GM12874 (cell line): ENCODE measurements around the gene LPXN.

ENCODE experiments used
- TF ChIP-seq, protein P1 (sequence below): IDR thresholded peaks from 2 replicates; pipeline ENCODE4 v1.5.1; 2011; ENCODE audit warnings: low read depth, mild to moderate bottlenecking, control low read depth, low read length, moderate library complexity; ENCODE audit not compliant: insufficient read depth

The LPXN gene

DNA sequence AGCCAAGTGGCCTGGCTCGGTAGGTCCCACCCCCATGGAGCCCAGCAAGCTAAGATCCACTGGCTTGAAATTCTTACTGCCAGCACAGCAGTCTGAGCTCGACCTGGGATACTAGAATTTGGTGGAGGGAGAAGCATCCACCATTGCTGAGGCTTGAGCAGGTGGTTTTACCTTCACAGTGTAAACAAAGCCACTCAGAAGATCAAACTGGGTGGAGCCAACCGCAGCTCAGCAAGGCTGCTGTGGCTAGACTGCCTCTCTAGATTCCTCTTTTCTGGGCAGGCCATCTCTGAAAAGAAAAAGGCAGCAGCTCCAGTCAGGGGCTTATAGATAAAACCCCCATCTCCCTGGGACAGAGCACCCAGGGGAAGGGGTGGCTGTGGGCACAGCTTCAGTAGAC, 45.4 kb downstream of the LPXN start:
- TF ChIP-seq, protein P1, sequence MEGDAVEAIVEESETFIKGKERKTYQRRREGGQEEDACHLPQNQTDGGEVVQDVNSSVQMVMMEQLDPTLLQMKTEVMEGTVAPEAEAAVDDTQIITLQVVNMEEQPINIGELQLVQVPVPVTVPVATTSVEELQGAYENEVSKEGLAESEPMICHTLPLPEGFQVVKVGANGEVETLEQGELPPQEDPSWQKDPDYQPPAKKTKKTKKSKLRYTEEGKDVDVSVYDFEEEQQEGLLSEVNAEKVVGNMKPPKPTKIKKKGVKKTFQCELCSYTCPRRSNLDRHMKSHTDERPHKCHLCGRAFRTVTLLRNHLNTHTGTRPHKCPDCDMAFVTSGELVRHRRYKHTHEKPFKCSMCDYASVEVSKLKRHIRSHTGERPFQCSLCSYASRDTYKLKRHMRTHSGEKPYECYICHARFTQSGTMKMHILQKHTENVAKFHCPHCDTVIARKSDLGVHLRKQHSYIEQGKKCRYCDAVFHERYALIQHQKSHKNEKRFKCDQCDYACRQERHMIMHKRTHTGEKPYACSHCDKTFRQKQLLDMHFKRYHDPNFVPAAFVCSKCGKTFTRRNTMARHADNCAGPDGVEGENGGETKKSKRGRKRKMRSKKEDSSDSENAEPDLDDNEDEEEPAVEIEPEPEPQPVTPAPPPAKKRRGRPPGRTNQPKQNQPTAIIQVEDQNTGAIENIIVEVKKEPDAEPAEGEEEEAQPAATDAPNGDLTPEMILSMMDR: no peak

- TF ChIP-seq, protein P1: no peak
These were observed 48.2 kb downstream of the LPXN start for GRCh38 chr11:58527429-58527828.

DNA sequence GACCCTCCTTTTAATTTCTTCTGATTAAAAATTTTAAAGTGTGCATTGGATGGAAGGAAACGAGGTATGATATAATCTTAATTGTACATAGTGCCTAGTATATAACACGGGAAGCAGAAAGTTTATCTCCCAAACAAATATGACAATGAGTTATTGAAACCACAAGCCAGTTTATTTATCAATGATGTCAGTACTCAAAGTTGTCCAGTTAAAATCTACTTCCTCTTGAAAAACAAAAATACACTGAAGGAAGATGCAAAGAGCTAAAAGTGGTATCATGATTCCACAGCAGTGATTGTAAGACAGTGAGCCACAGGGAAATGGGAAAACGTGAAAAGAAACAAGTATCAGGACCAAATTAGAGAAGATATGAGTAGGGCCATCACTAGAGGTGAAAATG, 48.9 kb downstream of the LPXN start:
- TF ChIP-seq, protein P1: no peak

- TF ChIP-seq, protein P1: no peak
These were observed 50.5 kb downstream of the LPXN start for GRCh38 chr11:58525037-58525614.

DNA sequence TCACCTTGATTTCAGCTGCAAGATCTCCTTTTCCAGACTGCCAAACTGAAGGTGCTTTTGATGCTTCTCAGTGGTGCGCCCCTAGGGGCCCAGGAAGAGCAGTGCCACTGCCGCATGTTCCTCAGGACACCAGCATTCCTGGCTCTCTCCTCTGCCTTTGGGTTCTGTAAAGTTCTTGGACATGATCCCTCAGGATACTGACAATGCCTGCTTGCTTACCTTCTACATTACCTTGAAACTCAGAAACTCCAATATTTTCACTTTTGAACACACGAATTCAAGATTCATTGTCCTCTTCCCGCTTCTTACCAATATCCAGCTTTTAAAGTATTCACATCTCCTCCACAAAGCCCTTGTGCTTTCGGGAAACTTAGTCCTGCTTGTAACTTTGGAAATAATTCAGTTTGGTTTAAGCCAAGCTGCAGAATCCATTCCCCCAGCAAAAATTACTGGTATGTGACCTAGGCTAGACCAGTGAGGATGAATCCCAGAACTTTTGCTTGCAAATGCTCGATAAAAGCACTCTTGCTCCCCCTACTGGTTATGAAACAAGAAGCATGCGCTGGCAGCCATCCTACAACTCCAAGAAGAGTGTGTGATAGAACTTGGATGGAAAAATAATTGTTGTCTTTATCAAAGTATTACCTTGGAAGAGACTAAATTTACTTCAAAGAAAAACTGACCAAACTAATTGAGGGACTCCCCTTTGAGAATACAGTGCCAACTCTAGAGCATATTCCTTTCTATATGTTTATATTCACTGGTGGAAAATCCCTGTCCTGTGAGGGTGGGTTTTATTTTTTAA, 51.2 kb downstream of the LPXN start:
- TF ChIP-seq, protein P1: peak; percentile 83

GRCh38 chr11:58513747-58514367, 61.8 kb downstream of the LPXN start:
- TF ChIP-seq, protein P1: peak; percentile 36

GRCh38 chr11:58511636-58512035, 64.0 kb downstream of the LPXN start:
- TF ChIP-seq, protein P1: no peak
